Measurements from ENCODE around the gene CDC42BPA. TPM values are rescaled to one million over a fixed set of nuclear protein-coding genes. Genes with fewer than 3 reads are reported as not detected.
"Not testable (repeated sequence)": the region's sequence is repeated elsewhere in the genome, so short reads cannot be mapped to it uniquely, and the experiment has no call there.

CDC42BPA gene
- total RNA-seq, 2 experiments from 2014 or later: 2.7 to 3.0 TPM

DNA sequence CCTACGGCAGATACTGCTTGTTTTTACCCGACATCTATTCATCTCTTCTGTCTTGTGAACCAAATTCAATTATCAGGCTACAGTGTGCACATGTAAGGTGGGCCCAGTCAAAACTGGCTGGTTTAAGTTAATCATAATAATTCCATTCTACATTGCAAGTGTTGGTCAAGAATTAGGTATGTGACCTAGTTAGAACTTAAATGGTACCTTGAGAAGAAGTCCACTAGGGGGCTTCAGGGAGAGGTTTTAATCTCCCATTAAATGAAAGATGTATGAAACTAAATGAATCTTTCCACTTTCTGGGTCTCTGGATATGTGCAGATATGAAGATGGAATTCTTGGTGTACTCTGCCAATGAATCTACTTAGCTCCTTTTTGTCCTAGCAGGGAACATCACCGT lies 187.1 kb downstream of the CDC42BPA start:
- Mint-ChIP-seq H3K27ac (no peak overlapping the region), H3K4me3 (no peak overlapping the region), H3K27me3 (peaks cover 6% of the 10 kb centered on the region), H3K36me3 (no peaks in the 10 kb centered on the region), H3K9me3 (no peaks in the 10 kb centered on the region), H3K4me1 (no peaks in the 10 kb centered on the region)
- DNase-seq: no peak

DNA sequence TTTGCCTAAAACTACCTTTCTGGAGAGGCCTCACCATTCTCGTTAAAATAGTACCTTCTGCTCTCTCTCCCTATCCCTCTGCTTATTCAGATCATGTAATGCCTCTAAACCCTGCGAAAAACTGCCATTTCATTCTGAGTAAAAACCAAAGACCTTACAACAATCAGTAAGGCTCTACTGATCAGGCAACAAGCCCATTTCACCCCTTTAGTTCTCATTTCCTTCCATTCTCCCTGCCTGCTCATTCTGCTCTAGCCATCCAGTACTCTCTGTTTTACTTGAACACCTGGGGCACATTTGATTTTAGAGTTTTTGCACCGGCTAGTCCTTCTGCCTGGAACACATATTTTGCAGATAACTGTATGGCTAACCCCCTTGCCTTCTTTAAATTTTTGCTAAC lies 190.4 kb downstream of the CDC42BPA start:
- Mint-ChIP-seq H3K27me3 (peaks cover 6% of the 10 kb centered on the region), H3K36me3 (no peaks in the 10 kb centered on the region), H3K4me1 (no peaks in the 10 kb centered on the region), H3K9me3 (no peaks in the 10 kb centered on the region), H3K27ac (no peak overlapping the region), H3K4me3 (no peak overlapping the region)
- DNase-seq: no peak

DNA sequence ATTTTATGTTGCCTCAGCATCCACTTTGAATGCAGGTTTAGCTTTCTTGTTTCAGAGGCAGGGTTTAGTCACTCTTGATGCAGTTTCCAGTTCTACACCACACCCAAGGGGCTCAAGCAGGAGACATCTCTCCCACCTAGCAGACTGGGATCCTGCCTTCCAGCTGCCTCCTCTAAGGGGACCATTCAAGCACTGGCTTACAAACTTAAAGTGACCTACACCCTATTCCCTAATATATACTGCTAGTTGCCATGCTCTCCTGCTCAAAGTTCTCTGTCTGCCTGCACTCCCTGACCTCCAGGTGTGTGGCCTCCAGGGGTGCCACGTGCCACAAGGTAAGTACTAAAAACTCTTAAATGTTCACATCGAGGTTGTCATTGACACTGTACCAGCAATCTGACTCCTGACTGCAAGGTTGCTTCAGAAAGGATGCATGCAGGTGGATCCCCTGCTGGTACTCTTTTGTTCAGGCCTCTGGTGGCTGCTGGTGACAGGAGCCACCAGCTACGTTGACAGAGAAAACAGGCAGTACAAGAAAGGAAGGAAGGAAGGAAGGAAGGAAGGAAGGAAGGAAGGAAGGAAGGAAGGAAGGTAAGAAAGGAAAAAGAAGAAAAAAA lies 192.3 kb downstream of the CDC42BPA start:
- Mint-ChIP-seq H3K9me3 (no peaks in the 10 kb centered on the region), H3K4me3 (no peak overlapping the region), H3K27ac (no peak overlapping the region), H3K27me3 (peaks cover 2% of the 10 kb centered on the region), H3K36me3 (no peaks in the 10 kb centered on the region), H3K4me1 (no peaks in the 10 kb centered on the region)
- DNase-seq: no peak

DNA sequence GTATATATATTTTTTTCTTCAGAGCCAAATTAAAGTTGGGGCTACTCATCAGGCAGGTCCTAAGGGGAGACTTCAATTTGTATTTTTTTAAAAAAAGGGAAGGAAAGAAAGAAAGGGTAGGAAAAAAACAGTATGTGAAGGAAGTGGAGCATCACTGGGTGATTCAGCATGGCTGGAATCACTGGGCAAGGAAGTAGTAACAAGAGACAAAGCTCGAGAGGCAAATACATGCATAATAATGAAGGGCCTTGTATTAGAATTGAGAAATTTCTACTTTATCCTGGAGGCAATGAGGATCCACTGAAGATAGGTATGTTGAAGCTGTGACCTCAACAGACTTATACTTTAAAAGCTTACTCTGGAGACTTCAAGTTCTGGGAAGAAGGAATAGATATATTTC lies 193.8 kb downstream of the CDC42BPA start:
- Mint-ChIP-seq H3K9me3 (no peaks in the 10 kb centered on the region), H3K4me3 (no peak overlapping the region), H3K36me3 (no peaks in the 10 kb centered on the region), H3K4me1 (no peaks in the 10 kb centered on the region), H3K27ac (no peak overlapping the region), H3K27me3 (peaks cover 7% of the 10 kb centered on the region)
- no peak for DNase-seq

DNA sequence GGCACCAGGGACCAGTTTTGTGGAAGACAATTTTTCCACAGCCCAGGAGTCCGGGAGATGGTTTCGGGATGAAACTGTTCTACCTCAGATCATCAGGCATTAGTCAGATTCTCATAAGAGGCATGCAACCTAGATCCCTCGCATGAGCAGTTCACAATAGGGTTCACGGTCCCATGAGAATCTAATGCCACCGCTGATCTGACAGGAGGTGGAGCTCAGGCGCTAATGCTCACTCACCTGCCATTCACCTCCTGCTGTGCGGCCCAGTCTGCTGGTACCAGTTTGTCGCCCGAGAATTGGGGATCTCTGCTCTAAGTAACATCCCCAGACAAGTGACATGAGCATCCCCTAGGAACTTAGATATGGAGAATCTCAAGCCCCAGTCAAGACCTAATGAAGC lies 197.5 kb downstream of the CDC42BPA start:
- no peak for DNase-seq
- Mint-ChIP-seq H3K27me3 (peaks cover 17% of the 10 kb centered on the region), H3K36me3 (no peaks in the 10 kb centered on the region), H3K4me3 (no peak overlapping the region), H3K27ac (no peak overlapping the region), H3K9me3 (no peaks in the 10 kb centered on the region), H3K4me1 (no peaks in the 10 kb centered on the region)

DNA sequence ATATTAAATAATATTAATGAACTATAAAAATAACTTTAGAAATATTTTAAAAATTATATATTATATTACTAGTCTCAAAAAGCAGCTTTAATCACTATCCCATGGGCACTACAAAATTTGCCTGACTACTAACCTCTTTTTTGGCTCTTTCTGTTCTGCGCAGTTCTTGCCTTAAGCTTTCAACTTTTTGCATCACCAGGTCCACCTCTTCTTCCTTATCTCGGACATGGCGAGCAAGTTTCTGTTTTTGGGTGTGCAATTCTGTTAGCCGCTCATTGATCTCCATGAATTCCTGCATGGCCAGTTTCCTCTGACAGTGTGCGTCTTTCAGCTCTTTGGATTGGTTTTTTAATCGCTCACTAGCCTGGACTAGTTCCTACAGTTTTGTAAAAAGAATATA lies 205.8 kb downstream of the CDC42BPA start:
- DNase-seq: no peak
- H3K9me3 Mint-ChIP-seq: no peaks in the 10 kb centered on the region
- no peak overlapping the region for H3K4me3 Mint-ChIP-seq
- H3K36me3 Mint-ChIP-seq: no peaks in the 10 kb centered on the region
- peaks cover 34% of the 10 kb centered on the region for H3K27me3 Mint-ChIP-seq
- no peaks in the 10 kb centered on the region for H3K4me1 Mint-ChIP-seq
- H3K27ac Mint-ChIP-seq: no peak overlapping the region

DNA sequence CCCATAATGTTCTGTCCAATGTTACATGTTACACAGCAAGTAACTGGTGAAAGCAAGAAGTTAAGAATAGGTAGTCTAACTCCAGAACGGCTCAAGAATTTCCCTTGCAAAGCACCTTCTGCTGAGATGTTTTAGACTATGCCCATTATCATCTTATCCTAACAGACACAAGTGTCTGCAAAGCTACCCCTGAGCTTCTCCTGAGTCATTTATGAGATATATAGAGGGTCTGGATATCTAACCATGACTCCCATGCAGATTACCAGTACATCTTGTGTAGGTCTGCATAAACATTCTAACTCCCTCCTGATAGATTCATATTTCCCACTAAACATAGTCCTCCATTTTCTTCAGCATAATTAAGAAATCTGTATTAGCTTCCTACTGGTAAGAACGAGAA lies 206.5 kb downstream of the CDC42BPA start:
- DNase-seq: no peak
- no peaks in the 10 kb centered on the region for H3K9me3 Mint-ChIP-seq
- H3K4me1 Mint-ChIP-seq: no peaks in the 10 kb centered on the region
- H3K36me3 Mint-ChIP-seq: no peaks in the 10 kb centered on the region
- H3K4me3 Mint-ChIP-seq: no peak overlapping the region
- peaks cover 33% of the 10 kb centered on the region for H3K27me3 Mint-ChIP-seq
- no peak overlapping the region for H3K27ac Mint-ChIP-seq

DNA sequence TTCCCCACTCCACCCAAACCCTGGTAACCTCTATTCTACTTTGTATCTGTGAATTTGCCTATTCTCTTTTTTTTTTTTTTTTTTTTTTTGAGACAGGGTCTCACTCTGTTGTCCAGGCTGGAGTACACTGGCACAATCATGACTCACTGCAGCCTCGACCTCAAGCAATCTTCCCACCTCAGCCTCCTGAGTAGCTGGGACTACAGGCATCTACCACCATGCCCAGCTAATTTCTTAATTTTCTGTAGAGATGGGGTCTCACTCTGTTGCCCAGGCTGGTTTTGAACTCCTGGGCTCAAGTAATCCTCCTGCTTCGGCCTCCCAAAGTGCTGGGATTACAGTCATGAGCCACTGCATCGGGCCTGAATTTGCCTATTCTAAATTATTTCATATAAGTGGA lies 213.0 kb downstream of the CDC42BPA start:
- H3K27me3 Mint-ChIP-seq, H3K36me3 Mint-ChIP-seq, H3K27ac Mint-ChIP-seq, H3K4me1 Mint-ChIP-seq, DNase-seq, H3K4me3 Mint-ChIP-seq, H3K9me3 Mint-ChIP-seq: not testable (repeated sequence)

DNA sequence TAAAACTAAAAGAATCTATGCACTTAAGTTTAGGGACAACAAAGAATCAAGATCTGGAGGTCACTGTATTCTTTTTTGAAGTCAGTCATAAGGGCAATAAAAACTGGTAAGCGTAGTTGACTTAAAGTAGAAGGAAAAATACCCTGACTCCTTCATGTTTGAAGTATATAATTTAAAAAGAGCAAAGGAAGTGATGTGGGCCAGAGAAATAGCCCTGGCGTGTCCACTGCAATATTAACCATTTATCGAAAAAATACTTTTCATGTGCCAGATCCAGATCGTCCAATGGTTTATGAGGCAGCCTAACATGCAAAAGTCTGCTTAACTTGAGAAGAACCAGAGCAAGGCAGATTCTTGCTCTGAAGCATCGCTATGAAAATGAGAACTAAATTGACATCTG lies 216.2 kb downstream of the CDC42BPA start:
- Mint-ChIP-seq H3K27ac (no peak overlapping the region), H3K4me1 (no peaks in the 10 kb centered on the region), H3K36me3 (no peaks in the 10 kb centered on the region), H3K27me3 (peaks cover 7% of the 10 kb centered on the region), H3K9me3 (no peaks in the 10 kb centered on the region), H3K4me3 (no peak overlapping the region)
- DNase-seq: no peak

DNA sequence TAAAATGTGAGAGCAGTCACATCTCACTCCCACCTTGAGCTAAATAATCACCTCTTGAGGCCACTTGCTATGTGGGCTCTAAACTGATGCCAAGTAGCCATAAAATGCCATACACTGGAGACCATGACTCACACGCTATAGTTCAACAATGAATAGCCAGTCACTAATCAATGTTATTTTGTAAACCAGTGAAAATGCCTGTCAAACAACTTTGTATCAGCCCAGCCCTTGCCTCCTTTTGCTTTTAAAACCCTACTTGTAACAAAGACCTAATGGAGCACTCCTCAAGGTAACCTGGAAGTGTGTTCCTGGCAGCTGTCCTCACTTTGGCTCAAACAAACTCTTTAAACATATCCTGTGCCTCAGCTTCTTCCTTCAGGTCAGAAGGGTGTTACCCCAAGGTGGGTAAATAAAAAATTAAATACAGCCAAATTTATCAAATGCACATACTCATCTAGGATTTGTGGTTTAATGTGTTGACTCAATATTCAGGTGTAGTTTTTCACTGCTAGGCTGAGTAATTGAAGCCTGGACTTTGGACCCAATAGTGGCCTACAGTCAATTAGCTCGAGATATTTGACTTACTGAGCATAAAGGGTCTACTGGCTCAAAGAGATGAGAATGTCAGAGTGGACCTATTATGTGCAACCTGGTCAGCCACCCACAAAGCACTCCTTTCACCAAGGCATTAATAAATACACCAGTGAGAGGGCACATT lies 223.9 kb downstream of the CDC42BPA start:
- H3K36me3 Mint-ChIP-seq: no peaks in the 10 kb centered on the region
- no peaks in the 10 kb centered on the region for H3K4me1 Mint-ChIP-seq
- H3K27me3 Mint-ChIP-seq: no peaks in the 10 kb centered on the region
- H3K4me3 Mint-ChIP-seq: no peak overlapping the region
- no peak for DNase-seq
- H3K9me3 Mint-ChIP-seq: no peaks in the 10 kb centered on the region
- no peak overlapping the region for H3K27ac Mint-ChIP-seq

DNA sequence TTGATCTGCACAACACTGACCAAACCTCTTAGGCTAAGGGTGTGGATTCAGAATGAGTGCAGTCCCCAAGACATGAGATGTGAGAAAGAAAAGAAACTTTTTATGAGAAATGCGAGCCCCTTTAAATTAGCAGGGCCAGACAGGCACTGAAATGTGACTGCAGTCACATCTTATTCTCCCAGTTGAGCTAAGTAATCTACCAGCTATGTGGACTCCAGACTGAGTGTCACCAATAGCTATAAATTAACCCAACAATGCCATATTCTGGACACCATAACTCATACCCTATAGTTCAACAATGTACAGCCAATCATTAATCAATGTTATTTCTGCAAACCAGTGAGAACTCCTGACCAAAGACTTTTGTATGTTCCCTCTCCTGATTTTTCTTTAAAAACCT lies 225.0 kb downstream of the CDC42BPA start:
- H3K27ac Mint-ChIP-seq: no peak overlapping the region
- H3K4me1 Mint-ChIP-seq: no peaks in the 10 kb centered on the region
- DNase-seq: no peak
- H3K4me3 Mint-ChIP-seq: no peak overlapping the region
- H3K27me3 Mint-ChIP-seq: no peaks in the 10 kb centered on the region
- peaks cover 2% of the 10 kb centered on the region for H3K36me3 Mint-ChIP-seq
- H3K9me3 Mint-ChIP-seq: no peaks in the 10 kb centered on the region

DNA sequence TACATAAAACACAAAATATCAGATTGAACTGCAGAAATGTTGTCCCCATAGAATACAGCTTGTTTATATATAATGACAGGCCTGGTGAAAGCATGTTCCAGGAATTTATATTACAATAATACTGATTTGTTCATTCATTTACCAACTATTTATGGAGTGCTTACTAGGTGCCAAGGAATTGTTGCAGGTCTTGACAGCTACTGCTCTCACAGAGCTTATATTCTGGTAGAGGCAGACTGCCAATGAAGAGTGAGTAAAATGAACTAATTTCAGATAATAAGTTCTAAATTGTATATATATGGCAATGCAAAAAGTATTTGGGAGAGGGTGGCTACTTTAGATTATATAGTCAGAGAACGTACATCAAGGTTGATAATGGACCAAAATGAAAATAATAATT lies 226.2 kb downstream of the CDC42BPA start:
- no peaks in the 10 kb centered on the region for H3K9me3 Mint-ChIP-seq
- no peak overlapping the region for H3K27ac Mint-ChIP-seq
- no peaks in the 10 kb centered on the region for H3K4me1 Mint-ChIP-seq
- H3K4me3 Mint-ChIP-seq: no peak overlapping the region
- no peaks in the 10 kb centered on the region for H3K27me3 Mint-ChIP-seq
- H3K36me3 Mint-ChIP-seq: peaks cover 2% of the 10 kb centered on the region
- no peak for DNase-seq

DNA sequence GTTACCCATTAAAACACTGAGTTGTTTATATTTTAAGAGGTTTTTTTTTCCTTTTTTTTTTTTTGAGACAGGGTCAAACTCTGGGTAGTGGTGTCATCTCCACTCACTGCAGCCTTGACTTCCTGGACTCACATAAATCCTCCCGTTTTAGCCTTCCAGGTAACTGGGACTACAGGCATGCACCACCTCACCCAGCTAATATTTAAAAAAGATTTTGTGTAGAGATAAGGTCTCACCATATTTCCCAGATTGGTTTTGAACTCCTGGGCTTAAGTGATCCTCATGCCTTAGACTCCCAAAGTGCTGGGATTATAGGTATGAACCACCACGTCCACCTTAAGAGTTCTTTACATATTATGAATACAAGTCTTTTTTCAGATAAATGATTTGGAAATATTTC lies 231.7 kb downstream of the CDC42BPA start:
- Mint-ChIP-seq H3K27me3 (peaks cover 7% of the 10 kb centered on the region), H3K9me3 (peaks cover 11% of the 10 kb centered on the region), H3K27ac (no peak overlapping the region), H3K4me1 (no peaks in the 10 kb centered on the region), H3K36me3 (peaks cover 9% of the 10 kb centered on the region), H3K4me3 (no peak overlapping the region)
- no peak for DNase-seq

DNA sequence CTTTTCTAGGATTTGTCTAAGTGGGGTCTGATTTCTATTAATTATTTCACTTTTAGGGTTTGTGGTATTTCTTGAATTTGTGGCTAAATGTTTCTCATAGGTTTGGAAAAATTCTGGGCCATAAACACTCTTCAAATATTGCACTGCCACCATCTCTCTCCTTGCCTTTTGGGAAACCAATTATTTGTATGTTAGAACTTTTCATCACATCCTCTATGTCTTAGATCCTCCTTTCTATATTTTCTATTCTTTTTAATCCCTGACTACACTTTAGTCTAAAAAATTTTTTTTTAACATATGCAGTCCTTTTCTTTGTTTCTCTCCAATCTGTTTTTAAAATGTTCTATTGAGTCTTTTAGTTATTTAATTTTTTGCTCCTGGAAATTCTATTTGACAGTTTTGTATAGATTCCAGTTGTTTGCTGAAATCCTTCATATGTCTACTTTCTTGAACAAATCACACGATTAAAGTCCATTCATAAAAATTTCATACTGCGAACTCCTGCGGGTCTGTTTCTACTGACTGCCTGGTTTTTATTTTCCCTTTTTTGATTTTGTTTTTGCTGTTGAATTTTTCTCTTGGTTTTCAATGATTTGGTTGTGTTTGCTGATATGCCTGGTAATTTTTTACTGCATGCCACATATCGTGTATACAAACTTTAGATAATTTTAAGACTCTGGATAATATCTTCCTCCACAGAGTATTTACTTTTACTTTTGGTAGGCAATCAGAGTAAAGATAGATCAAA lies 235.1 kb downstream of the CDC42BPA start:
- H3K27ac Mint-ChIP-seq: no peak overlapping the region
- DNase-seq: no peak
- H3K9me3 Mint-ChIP-seq: peaks cover 11% of the 10 kb centered on the region
- peaks cover 8% of the 10 kb centered on the region for H3K36me3 Mint-ChIP-seq
- no peaks in the 10 kb centered on the region for H3K4me1 Mint-ChIP-seq
- no peak overlapping the region for H3K4me3 Mint-ChIP-seq
- peaks cover 7% of the 10 kb centered on the region for H3K27me3 Mint-ChIP-seq

DNA sequence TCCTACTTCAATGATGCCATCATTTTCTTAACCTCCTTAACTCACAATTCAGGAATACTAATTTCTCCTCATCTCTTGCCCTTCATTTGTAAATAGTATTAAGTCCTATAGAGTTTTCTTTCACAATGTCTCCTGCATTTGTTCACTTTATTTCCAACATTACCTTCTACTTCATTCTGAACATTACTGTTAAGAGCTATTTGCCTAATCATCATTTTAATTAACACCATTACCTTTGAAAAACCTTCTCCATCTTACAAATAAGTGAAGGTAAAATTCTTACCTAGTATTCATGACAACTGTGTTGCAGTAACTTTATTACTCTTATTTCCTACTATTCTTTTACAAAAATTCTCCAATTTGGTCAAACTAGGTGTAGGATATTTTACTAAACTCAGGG lies 240.5 kb downstream of the CDC42BPA start:
- no peak for DNase-seq
- no peak overlapping the region for H3K27ac Mint-ChIP-seq
- H3K9me3 Mint-ChIP-seq: peaks cover under 1% of the 10 kb centered on the region
- no peak overlapping the region for H3K4me3 Mint-ChIP-seq
- H3K4me1 Mint-ChIP-seq: peaks cover 2% of the 10 kb centered on the region
- H3K27me3 Mint-ChIP-seq: peaks cover 6% of the 10 kb centered on the region
- peaks cover 1% of the 10 kb centered on the region for H3K36me3 Mint-ChIP-seq

DNA sequence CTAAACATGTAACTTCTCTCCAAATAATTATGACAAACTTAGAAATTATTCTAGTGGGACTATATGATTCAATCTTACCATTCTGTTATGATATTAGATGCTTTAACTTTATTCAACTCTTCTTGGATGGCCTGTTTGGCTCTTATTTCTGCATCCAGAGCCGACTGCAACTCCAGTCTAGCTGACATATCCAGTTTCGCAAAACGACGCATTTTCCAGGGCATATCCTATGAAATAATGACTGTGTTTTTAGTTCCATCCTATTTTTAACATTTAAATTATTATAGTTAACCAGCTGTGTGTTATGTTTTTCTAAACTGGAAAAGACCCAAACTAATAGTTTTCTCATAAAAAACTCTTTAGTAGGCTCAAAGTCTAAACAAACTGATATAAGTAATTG lies 244.5 kb downstream of the CDC42BPA start:
- DNase-seq: no peak
- Mint-ChIP-seq H3K27me3 (peaks cover 11% of the 10 kb centered on the region), H3K27ac (no peak overlapping the region), H3K4me1 (peaks cover 2% of the 10 kb centered on the region), H3K4me3 (no peak overlapping the region), H3K9me3 (no peaks in the 10 kb centered on the region), H3K36me3 (no peaks in the 10 kb centered on the region)

All from activated naive CD8-positive, alpha-beta T cell treated with anti-CD3 and anti-CD28 coated beads for 36 hours (primary cell).